HK-2 (cell line): Measurements from ENCODE around the gene TMEM184C.

ENCODE experiments used
- DNase-seq: peaks from one replicate; pipeline ENCODE4 v3.0.0-alpha.2; 2018; ENCODE audit not compliant: unreplicated experiment

Gene TMEM184C

DNA sequence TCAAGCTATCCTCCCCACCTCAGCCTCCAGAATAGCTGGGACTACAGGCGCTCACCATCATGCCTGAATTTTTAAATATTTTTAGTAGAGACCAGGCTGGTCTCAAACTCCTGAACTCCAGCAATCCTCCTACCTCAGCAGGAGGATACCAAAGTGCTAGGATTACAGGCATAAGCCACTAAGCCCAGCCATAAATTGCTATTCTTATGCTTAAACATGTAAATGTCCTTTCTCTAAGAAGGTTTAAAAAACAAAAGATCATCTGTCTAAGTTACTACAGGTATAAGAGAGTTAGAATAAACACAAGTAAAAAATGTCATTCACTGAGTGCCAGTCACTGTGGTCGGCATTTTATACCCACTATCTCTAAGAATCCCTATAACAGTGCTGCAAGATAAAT lies 38.4 kb downstream of the TMEM184C start:
- no peak for DNase-seq

DNA sequence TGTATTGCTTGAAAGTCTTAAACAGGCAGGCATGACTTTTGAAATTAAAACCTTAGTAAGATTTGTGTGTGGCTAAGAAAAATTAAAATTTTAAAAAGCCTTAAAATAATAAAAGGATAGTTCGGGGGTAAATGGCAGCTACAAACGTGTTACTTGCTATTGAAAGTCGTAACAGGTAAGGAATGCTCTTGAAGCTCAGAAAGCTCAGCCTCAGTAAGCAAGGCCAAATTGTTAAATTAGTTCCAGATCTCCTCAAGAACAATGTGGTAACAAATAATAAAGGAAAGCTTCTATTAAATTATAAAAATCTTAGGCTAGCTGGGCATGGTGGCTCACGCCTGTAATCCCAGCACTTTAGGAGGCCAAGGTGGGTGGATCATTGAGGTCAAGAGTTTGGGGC lies 41.3 kb downstream of the TMEM184C start:
- DNase-seq, result no peak

DNA sequence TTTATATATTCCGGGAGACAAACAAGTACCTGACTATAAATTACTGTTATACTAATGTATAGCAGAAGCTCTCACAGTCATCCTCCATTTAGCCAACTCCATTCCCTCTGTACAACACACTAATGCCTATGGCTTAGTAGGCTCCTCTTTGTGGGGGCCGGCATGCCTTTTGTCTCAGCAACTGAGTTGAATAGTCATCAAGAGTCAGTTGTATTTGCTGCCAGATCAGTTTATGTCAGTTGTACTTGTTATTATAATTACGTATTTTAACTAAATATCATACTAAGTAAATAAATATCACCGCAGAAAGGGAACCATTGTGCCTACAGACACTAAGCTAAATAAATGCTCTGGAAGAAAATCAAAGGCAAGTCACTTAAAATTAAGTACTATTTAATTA lies 56.9 kb downstream of the TMEM184C start:
- DNase-seq, result no peak

DNA sequence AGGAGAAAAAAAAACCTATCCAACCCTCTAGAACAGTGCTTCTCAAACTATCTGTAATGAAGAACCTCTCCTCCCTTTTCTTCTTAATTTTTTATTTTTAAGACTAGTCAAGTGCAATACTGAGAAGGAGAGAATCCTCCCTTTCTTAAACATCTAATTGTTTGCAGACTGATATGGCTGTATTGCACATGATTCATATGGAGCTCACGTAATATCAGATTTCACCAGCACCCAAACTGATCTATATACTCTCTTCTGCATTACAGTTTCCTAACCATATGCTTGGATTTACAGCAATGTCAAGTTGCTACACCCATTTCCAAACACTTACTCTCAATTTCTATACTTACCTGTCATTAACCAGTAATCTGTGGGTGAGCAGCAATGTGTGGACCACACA lies 57.3 kb downstream of the TMEM184C start:
- DNase-seq, result no peak

DNA sequence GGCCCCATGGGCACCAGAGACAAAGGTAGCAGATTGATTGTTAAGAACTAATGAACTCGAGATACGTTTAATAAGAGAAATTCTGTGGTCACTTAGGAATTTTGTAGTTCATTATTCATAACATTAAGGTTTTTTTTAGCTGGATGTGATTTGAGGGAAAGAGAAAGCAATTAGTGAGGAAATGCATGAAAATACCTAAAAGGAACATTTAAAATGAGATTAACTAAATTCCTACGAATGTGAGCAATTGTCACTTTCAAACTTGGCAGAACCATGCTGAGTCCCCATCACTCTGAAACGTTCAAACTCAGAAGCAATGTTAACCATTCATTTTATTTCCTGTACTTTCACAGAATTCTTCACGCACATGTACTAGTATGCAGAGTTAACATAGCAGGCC lies 60.9 kb downstream of the TMEM184C start:
- DNase-seq, result no peak

DNA sequence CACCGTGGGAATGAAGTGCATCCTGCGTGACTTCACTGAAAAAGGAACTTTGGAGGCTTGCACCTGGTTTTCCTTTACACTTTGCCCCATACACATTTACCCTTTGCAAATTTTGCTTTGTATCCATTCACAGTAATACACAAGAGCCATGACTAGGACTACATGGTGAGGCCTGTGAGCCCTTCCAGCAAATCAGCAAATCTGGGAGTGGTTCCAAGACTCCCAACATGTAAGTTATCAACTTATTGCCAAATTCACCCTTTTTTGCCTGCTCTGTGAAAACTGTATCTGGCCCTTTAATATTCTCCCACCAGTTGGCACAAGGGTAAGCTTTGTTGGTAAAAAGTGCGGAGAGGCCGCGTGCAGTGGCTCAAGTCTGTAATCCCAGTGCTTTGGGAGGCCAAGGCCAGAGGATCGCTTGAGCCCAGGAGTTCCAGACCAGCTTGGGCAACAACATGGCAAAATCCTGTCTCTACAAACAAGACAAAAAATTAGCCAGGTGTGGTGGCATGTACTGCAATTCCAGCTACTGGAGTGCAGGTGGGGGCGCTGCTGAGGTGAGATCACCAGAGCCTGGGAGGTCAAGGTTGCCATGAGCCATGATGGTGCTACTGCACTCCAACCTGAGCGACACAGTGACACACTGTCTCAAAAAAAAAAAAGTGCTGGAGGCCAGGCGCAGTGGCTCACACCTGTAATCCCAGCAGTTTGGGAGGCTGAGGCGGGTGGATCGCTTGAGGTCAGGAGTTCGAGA lies 61.8 kb downstream of the TMEM184C start:
- DNase-seq, result no peak

DNA sequence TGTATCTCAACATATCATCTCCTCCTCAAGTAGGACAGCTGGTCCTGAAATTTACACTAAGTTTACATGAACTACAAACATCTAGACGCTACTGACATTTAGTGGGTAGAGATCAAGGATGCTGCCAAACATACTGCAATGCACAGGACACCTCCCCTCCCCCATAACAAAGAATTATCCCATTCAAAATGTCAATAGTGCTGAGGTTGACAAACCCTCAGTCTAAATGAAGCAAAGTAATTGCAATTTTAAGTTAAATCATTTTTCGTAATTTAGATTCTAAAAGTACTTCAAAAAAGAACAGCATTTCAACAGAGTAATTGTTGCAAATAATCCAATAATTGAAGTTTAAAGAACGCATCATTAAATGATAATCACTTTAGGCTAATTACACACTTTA lies 65.6 kb downstream of the TMEM184C start:
- DNase-seq, result no peak

DNA sequence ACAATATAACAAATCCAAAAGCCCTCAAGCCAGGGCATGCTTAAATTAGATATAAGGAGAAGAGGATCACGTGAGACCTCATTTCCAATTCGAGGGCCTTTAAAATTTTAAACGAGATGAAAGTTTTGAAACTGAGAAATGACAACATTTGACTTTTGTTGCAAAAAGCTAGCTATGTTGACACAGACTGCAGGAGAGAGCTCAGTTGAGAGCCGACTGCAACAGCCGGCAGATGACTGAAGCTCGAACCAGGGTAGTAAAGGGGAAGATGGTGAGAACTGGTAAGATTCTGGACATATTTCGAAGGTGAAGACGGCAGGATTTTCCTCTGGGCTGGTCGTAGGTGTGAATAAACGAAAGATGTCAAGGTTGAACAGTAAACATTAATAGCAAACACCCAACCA lies 66.0 kb downstream of the TMEM184C start:
- peak; percentile 10 for DNase-seq

DNA sequence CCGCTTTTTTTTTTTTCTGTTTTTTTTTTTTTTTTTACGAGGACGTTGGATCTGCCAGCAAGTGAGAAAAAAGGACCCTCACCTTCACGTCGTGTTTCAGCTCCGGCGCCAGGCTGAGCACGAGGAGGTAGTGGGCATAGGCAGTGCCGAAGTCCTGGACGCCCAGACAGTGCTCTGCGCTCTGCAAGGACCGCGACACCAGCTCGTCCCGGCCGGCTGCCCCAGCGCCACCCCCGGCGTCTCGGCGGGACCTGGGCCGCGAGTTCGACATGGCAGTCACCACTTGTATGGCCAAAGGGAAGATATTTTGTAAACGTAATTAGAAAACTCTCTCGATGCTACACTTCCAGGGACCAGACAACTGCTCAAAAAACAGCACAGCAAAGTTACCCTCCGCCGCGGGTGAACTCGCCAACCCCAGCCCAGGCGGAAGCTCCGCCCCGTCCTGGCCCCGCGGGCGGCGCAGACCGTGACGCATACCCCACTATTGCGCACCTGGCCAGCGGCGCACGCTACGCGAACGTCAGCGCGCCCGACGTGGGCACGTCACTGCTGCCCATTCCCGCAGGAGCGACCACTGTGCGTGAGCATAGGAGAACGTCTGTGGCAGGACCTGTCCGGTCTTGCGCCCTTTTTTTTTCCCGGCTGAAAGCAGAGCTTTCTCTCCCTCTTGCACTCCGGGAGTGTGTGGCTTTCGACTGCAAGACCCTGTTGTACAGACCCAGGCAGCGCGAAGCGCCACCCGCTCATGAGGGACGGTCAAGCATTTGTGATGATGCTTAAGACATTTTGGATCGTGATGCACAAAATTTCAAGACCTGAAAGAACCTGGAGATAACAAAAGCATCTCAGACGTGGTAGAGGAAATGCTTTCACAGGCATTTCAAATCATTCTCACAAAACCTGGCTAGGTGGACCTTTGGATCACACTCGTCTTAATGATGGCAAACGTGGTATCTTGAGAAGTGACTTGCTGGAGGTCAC lies 66.8 kb downstream of the TMEM184C start, which contains the start of gene PRMT9:
TSS of gene PRMT9 (minus strand) at position 447 of the 984 bp plus-strand sequence. CDS start at position 271, 176 bp downstream.
- DNase-seq, result peak; percentile 90

DNA sequence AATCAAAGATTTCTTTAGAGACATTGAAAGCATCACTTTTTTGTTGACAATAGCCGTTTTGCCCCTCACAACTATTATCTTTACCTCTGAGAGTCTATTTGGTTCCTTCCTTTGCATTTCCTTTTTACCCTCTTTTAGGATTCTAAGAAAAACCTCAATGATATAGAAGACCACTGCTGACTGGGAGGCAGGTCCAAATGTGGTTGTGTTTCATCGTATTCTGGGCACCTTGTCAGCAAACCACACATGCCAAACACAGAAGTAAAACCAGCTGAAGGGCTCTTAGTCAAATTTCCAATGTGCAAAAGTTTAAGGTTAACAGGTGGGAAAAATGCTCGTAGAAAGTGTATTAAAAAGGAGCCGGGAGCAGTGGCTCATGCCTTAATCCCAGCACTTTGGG lies 71.9 kb downstream of the TMEM184C start:
- DNase-seq, result no peak

DNA sequence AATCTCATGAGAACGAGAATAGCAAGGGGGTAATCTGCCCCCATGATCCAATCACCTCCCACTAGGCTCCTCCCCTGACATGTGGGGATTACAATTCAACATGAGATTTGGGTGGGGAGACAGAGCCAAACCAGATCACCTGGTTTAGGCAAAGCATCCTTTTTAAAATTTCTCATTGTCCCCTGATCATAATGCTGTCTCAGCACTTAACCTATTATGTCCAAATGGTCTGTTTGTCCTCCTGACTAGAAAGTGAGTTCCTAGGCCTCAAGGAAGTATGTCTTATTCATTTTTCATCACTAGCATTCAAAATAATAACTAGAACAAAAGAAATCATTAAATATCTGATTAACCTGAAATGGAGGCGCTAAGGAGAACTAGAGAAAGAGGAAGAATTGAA lies 74.6 kb downstream of the TMEM184C start:
- no peak for DNase-seq

DNA sequence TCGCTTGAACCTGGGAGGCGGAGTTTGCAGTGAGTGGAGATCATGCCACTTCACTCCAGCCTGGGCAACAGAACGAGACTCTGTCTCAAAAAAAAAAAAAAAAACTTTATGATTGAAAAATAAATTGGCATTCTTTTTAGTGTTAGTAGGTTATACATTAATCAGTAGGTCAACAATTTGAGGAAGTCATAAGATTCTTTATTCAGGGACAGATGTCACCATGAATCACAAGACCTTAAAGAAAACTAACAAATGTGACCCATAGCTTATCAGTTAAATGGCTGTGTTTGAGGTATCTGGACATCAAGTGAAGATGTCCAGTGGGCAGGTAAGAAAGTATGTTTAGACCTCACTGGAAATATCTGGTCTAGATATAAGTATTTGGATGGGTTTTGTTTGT lies 76.0 kb downstream of the TMEM184C start:
- no peak for DNase-seq

DNA sequence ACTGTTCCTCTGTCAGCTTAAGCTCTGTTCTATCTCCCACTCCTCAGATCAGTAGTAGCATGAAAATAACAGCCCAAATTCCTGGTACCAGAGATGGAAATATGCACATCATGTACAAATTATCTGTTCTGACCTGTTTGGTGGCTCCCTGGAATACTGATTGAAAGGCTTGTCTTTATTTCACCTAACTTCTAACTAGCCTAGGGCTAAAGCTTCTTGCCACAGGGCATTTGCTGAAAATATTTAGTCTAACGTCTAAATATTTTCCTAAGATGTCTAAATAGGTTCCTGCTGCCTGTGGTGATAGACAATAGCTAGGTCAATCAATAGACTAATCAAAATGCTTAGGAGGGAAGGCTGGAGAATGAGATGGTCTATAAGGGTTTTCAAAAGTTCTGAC lies 79.7 kb downstream of the TMEM184C start:
- no peak for DNase-seq

DNA sequence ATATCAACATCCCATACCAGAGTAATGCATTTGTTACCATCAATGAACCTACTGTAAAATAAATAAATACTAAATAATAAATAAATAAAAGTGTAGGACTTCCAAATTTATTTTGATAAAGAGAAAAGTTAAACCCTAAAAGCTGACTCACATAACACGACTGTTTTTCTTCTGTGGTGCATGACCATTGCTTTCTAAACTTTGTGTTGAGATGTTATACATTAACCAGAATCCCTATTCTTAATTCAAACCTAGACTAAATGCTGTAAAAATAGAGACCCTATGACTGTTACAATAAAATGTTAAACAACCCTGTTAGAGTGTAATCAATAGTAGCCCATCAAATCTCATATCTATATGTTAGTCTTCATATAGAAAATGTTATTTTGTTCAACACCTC lies 87.6 kb downstream of the TMEM184C start:
- no peak for DNase-seq

DNA sequence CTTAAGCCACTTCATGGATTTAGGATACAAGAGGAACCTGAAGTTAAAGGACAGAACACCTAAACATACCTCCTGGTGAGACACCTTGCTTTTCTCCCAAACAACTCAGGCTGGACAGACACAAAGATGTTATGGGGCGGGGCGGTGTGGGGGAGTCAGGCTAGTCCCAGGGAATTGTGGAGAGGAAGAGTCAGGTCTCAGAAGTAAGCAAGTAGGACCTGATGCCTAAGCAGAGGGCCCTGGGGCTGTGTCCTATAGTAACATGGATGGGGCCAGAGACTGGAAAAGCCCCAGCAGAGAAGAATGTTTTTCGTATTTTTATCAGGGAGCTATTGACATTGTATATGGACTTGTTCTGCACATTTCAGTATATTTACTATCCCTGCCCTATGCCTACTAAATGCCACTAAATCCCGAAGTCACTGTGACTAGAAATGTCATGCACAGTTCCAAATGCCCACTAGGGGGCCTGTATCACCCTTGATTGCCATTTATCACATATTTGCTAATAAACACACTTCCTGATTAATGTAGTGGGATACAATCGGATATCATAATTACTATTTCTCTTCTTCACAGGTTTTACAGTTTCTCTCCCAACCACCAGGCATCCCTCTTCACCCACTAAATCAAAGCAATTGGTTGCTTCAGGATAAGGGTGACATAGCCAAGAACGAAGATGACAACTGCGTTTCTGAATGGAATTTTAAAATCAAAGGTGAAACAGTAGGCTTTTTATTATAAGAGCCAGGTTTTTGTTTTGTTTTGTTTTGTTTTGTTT lies 90.9 kb downstream of the TMEM184C start:
- peak; percentile 21 for DNase-seq

DNA sequence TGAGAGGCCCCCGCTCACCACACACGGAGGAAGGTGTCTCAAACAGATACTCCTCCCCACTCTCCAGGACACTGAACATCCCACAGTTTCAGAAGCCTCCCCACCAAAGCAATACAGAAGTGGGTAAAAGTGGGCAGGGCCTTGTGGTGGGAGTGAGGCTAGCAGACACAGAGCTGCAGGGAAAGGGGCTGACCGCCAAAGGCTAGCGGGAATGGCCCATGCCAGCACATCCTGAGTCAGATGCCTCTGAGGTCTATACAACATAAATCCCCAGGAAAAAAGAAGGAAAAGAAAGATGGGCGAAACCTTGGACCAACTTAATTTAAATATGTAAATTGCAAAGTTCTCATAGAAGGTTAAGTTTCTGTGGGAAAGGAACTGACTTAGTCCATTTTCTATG lies 92.8 kb downstream of the TMEM184C start:
- DNase-seq, result peak; percentile 20

DNA sequence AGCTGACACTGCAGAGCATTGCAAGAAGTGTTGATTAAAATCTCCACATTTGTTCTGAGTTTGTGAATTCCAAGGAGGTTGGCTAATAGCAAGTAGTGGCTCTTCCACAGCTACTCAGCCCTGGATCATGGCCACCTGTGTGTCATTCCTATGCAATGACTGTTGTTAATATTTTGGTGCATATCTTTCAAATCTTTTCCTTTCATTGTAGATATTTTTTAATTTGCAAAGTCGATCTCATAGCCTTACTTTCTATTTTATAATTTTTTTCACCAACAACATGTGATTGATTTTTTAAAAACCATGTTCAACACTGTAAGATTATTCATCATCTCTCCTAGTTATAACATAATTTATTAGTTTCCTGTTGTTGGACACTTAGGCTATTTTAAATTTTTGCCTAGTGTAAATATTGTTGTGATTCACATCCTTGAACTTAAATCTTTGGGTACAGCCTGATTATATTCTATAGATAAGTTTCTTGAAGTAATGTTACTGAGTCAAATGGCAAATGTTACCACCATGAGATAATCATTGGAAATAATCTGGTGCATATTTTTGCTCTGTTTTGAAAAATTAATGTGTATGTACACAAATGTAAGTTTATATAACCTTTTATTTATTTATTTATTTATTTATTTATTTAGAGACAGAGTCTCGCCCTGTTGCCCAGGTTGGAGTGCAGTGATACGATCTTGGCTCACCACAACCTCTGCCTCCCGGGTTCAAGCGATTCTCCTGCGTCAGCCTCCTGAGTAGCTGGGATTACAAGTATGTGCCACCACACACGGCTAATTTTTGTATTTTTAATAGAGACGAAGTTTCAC lies 97.6 kb downstream of the TMEM184C start:
- no peak for DNase-seq

DNA sequence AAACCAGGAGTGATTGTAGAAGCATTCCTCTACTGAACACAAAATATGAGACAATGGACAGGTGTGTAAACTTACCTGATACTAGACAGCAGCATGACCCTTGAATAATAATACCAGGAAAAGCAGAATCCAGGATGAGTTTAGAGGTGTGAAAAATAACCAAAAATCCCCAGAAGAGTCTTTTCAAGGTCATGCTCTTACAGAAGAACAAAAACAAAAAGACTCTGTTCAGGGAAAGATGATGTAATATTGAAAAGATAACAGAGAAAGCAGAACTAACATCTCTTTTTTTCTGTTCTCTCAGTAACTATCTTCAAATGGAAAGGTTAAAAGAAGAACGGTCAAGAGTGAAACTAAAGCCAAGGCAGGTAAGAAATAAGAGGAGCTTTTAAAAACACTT lies 100.7 kb downstream of the TMEM184C start:
- DNase-seq, result no peak
